HG03175 (cell line): ENCODE data around the gene TBC1D14.

ENCODE experiments used
- ATAC-seq: cut with Tn5 transposase; IDR thresholded peaks from one replicate; pipeline ENCODE4 v1.9.1; 2021; ENCODE audit warnings: mild to moderate bottlenecking, moderate library complexity; ENCODE audit not compliant: unreplicated experiment

TBC1D14 gene

DNA sequence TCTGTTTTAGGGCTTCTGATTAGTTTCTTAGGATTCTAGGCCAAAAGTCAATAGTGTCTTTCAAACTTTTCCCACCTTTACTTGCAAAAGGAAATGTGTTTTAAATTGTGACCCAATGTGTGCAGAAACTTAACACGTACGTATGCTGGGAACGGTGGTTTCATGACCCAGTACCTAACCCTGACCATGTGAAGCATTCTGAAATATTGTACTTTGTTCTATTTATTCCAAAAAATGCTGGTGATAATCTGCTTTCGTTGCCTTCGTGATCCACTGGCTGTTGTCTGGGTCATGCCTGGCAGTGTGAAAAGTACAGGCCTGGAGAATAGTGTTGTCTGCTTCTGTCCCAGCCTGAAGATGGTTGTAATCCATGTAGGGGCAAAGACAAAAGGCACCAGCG, 106.9 kb downstream of the TBC1D14 start:
- ATAC-seq, result no peak

DNA sequence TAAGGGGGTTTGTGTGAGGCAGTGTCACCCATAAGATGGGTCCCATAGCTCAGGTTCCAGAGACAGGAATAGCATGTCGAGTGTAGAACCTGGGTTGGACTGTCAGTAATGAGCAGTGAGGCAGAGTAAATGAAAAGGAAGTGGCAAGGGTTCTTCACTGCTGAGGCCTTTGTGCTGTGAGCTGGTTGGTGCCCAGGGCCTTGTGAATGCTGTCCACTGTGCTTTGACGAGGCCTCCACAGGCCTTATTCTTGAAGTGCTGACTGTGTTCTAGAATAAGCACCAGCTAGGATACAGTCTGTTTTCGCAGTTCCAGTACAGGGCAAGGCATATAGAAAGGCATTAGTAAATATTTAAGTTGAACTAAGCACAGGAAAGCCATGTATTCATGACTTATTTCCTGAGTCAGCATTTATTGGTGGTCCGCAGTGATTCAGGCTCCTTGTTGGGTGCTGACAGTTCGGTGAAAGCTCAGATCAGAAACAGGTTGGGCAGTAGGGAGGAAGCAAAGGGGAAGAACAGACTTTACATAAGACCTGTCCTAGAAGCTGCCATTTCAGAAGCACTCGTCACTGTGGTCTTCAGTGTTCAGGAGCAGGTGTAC, 107.9 kb downstream of the TBC1D14 start:
- no peak for ATAC-seq

DNA sequence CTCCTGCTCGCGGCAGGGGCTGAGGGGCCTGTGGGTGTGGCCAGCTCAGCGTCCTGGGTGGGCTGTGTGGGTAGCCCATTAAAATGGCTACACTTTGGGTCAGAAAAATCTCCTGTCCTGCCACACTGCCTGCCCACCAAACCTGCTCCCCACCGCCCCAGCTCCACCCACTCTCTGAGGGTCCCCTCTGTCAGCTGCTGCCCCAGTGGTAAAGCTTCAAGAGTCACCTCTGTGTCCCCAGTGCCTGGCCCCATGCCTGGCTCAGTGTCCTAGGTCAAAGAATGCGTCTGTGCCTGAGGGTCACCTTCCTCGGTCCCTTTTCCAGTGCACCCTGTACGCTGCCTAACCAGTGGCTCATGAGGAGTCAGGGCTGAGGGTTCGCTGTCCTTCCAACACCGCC, 108.7 kb downstream of the TBC1D14 start:
- no peak for ATAC-seq

DNA sequence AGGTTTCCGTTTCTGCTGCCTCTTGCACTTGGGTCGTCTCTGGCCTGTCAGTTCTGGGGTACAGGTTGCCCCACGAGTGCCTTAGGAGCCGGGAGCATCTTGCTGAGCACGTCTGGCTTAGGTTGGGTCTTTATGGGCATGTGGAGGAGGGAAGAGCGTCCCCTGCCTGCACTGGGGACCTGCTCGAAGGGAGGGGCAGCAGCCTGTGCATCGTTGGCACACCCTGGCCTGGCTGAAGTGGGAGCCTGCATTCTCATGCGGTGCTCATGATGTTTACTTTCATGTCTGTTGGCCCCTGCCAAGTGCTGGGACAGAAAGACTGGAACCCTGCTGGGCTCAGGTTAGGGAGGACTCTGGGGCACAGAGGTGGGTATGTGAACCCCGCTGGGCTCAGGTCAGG, 109.7 kb downstream of the TBC1D14 start:
- ATAC-seq, result no peak

DNA sequence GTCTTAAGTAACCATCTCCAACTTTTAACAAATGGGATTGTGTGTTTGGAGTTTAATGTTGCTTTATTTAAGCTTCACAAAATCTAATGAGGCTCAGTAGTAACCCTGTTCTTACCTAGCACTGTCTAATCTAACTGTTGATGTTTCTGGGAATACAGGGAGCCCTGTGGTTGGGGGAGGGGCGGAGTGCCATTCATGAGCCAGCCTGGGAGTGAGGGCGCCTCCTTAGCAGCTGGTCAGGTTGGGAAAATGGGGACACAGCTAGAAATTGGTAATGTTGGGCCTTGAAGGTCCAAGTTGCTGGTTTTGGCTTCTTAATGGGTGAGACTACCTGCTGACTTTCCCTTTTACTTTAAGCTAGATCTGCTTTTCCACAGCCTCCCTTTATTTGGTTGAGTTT, 110.7 kb downstream of the TBC1D14 start:
- ATAC-seq, result no peak

DNA sequence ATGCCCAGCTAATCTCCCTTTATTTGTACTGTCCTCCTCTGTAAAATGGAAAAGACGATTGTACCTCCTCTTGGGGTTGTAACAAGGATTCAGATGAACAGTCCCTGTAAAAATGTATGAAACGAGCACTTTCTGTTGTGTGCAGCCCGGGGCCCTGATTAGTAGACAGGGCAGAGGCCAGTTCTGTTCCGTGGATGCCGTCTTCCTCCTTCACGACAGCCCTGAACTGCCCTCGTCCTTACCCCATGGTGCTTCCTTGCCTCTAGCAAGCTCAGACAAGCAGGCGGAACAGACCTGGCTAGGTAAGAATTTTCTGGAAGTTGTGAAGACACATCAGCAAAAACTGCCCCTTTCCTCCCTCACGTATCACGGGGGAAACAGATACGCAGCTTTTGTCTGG, 111.2 kb downstream of the TBC1D14 start:
- ATAC-seq, result no peak

DNA sequence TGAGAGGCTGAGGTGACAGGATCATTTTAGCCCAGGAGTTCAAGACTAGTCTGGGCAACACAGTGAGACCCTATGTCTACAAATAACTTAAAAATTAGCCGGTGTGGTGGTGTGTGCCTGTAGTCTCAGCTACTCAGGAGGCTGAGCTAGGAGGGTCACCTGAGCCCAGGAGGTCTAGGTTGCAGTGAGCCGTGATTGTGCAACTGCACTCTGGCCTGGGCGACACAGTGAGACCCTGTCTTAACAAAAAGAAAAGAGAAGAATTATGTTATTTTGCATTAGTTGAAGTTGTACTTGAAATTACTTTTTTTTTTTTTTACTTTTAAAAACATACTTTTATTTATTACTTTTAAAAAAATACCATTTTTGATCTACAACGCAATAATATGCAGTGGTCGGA, 111.7 kb downstream of the TBC1D14 start:
- no peak for ATAC-seq

DNA sequence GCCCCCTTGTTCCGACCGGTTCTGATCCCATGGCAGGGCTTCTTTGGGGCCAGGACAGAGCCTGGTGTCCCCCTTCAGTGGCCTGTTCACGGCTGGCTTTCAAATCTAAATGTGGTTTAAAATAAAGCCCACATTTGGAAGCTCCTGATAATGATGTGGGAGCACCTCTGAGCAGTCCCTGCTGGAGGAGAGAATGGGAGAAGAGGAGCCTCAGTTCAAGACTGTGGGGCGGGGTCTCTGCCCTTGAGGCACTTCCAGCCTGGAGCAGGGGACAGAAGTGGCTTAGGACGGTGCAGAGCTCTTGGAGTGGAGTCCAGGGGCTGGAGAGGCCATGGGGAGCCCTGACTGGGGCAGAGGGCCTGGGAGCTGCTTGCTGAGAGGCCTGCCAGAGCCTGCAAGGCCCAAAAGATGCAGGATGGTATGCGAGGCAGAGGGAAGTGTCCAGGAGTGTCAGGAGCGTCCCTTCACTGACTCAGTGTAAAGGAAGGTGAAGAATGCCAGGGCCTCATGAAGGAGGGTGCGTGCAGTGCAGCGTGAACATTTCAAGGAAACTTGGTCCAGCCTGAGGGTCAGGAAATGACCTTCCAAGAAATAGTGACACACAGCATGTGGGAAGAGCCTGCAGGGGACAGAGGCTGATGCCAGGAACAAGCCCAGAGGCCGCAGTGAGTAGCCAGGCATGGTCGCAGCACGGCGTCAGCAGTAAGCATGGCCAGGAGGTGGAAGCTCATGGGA, 112.5 kb downstream of the TBC1D14 start:
- ATAC-seq, result no peak

DNA sequence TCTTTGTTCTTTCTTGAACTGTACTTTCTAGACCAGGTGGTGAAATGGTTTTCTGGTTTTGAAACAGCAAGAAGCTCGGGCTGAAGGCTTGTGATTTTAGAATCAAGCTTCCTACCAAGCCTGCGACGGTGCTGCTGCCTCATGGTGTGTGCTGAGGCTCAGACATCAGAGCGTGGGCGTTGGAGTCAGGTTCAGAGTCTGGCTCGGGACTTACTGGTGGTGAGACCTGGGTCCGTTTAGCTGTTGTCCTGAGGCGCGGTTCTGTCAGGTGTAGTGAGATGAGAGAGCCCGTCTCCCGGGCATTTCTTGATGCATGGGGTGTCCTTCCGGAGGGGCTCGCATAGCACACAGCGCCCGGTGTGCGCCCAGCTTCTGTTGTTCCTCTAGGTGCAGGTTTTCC, 113.9 kb downstream of the TBC1D14 start:
- no peak for ATAC-seq

DNA sequence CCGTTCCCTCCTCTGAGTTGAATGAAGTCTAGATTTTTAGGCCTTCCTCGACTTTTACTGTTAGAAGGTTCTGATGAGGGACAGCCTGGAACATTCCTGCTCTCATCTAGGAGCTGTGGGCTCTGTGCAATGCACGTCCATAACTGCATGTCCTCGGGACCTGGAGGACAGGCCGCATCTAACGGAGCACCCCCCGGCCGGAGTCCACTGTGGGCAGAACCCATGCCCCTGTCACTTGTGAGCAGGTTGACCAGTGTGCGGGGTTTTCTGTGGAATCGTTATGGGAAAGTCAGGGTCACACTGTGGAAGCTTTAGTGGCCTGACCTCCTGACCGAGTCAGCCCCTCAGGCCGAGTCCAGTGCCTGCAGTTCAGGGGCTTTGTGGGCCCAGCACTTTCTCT, 114.3 kb downstream of the TBC1D14 start:
- no peak for ATAC-seq

DNA sequence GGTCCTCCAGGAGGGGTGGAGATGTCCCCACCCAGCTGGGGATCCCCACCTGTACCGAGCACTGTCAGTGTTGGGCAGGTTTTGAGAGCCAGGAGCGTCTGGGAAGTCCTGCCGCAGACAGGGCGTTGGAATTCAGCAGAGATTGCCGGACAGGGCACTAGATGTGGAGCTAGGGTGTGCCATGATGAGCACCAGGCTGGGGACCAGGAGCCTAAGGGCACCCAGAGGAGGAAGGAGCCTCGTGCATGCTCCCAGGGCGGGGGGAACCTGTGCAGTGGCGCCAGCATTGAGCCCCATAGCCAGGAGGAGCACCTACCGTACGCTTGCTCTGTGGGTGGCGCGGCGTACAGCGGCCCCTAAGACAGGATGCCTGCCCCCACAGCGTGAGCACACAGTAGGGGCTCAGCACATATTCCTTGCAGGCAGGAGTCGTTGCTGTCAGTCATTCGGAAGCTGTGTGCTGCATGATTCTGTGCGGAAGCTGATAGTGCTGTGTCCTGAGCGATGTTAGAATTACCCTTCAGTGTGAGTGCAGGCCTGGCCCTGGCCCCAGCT, 114.8 kb downstream of the TBC1D14 start:
- ATAC-seq, result no peak

DNA sequence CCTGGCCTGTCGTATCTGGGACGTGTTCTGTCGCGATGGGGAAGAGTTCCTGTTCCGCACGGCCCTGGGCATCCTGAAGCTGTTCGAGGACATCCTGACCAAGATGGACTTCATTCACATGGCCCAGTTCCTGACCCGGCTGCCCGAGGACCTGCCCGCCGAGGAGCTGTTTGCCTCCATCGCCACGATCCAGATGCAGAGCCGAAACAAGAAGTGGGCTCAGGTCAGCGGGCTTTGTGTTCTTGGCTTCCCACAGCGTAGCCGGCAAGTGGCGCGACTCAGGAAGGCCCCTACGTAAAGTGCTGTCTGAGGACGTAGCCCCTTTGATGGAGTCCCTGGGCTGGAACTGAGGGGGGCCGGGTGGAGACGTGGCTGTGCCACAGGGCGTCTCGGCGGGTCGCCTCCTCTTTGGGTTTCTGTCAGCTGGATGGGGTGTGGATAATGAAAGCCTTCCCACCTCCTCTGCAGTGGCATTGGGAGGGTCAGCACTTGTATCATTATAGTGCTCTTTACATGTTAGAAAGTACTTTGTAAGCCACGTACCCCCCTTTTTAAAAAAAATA, 115.5 kb downstream of the TBC1D14 start:
- ATAC-seq, result no peak

DNA sequence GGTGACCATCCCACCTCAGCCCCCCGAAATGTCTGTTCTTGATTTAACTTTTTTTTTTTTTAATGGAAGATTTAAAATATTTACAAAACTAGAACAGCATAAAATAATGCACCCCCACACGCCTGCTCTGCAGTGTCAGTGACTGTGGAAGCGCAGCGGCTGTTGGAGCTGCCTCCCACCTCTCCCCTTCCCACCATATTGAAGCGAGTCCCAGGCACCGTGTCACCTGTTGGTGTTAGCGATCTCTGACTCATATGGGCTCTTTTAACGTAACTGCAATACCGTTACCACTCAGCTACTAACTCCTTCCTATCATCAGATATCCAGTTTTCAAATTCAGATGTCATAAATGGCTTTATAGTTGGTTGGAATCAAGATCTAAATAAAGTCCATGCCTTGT, 116.5 kb downstream of the TBC1D14 start:
- no peak for ATAC-seq

DNA sequence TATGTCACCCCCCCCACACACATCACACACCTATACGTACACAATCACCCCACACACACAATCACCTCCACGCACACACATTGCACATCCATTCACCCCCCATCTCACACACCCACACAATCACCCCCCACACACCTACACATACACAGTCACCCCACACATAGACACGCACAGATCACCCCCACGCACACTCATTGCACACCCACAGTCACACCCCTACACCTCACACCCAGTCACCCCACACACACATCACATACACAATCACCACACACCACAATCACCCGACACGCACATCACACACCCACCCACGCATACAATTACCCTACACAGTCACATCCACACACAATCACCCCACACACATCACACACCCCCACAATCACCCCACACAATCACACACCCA, 117.7 kb downstream of the TBC1D14 start:
- no peak for ATAC-seq

DNA sequence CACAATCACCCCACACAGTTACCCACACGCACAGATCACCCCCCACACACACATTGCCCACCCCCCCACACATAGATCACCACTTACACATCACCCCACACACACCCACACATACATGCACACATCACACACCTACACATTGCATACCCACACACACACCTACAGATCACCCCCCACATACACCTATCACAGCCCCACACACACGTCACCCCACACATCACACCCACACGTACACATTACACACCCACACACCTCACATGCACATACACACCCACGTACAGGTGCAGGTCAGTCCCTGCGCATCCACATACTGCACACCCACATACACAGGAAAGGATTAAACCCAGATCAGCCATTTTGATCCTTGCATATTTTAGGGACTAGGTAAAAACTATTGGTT, 118.3 kb downstream of the TBC1D14 start:
- ATAC-seq, result no peak

DNA sequence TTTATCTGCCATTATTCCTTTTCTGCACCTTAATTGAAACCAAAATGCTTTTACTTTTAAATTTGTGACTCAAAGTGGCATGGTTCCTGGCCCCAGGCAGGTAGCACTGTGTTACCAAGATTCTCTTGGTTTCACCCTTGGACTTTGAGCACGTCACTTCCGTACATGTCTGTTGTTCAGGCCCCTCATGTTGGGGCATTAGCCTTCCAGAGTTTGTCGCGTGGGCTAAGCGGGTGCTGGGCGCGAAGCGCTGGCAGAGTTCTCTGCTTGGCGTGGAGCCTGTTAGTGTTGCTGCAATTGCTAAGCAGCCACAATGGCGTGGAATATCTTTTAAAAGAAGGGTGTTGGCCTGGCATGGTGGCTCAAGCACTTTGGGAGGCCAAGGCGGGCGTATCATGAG, 119.6 kb downstream of the TBC1D14 start:
- ATAC-seq, result no peak

DNA sequence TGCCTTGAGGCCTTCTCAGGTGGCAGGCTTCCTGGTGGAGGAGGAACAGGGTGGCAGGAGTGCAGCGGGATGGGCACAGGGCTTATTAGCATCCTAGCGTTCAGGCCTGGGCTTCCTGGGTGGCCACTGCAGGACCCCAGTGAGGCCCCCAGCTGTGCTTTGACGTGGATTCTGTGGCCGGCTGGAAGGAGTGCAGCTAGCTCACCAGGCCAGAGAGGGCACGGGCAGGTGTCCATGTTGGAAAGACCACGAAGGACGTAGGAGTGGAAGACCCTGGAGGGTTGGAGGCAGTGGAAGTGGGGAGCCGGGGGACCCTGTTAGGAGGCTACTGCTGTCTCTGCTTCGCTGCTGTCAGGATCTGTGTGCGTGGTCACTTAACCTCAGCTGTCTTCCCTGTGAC, 120.3 kb downstream of the TBC1D14 start:
- ATAC-seq, result no peak

DNA sequence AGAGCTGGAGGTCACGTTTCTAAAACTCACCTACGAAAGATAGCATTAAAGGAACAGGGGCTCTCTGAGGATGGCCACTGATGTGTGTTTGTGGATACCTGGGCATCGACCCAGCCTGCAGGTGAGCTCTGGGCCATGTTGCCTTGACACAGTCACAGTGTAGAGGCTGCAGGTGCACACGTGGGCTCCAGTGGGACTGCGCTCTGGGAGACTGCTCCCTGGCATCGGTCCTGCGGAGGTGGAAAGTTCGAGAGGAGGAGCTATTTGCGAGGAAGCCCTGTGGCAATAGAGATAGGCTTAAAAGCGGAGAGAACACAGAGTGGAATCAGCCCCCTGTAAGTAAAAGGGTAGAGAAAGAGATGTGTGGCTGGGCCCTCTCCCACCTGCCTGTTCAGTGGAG, 121.2 kb downstream of the TBC1D14 start:
- ATAC-seq, result no peak

DNA sequence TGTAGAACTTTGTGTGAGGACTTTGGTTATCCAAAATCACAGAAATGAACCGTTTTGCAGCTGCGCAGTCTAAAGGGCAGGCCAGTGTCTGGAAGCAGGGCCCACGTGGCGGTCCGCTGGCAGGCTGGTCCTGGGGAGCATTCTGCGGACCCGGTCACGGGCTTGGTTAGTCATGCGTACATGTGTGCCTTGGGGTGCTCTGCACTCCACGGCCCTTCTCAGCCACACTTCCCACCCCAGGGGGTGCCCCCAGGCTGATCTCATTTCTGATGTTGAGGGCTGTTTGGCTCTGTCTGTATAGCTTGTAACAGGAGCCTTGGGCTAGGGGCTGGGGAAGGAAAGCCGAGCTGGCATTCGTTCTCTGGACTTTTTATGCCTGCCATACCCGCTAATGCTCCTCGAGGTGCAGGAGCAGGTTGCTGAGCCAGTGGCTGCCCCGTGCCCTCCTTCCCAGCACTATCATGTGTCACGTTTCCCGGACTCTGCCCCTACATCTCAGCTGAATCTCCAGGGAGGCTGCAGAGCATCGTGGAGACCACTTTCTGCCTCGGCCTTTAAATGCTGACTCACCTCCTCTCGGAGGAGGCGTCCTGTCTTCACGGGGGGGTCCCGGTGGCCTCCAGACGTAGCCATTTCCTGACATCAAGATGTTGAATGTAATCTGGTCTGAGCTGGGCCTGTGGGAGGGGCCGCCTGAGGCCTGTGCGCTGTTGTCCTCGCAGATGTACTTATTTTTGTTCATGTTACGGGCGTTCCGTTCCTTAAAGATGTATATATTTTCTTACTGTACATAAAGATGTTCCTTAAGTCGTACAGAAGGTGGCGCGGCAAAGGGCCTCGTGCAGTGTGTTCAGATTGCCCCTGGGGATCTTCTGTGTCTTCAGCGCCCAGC, 122.2 kb downstream of the TBC1D14 start:
- no peak for ATAC-seq

DNA sequence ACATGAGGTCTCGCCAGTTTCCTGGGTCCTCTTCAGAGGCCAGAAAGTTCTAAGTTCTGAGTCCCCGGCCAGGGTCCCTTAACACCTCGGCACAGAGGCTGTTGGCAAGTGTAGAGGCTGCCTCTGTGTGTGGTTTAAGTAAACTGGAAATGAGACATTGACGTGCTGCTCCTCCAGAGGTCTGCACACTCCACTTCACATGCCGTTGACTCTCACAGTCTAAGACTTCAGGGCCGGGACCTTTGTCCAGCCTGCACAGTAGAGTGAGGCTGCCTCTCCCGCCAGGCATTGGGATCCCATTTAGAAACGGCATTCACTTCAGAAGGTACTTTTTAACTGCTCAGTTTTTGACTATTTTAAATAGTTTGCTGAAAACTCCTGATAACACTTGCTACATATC, 123.0 kb downstream of the TBC1D14 start:
- ATAC-seq, result no peak
